Mesenchymal stem cell (in vitro differentiated cells and primary cell): ENCODE results near the gene PER2.
A peak's percentile ranks its signal among the peaks of the same experiment; 100 is the strongest.

Experiments used
- DNase-seq: peaks from one replicate; pipeline ENCODE4 v3.0.0-alpha.2; 2013
- H2AFZ ChIP-seq: one replicate; pipeline ENCODE4 v1.6.1; 2013; ENCODE audit warnings: low read depth, mild to moderate bottlenecking, control low read depth, inconsistent platforms, low read length, moderate library complexity
- H2AK5ac ChIP-seq: 2 replicates; pipeline ENCODE4 v1.6.1; 2013; ENCODE audit warnings: low read length, moderate library complexity, mild to moderate bottlenecking, inconsistent platforms; ENCODE audit not compliant: severe bottlenecking
- H2BK120ac ChIP-seq: one replicate; pipeline ENCODE4 v1.6.1; 2013; ENCODE audit warnings: low read depth, mild to moderate bottlenecking, inconsistent platforms, low read length, moderate library complexity
- H2BK12ac ChIP-seq, 2 experiments: one replicate each; pipeline ENCODE4 v1.6.1; 2013; ENCODE audit warnings: inconsistent platforms in 2 of 2, low read length in 2 of 2, mild to moderate bottlenecking in 2 of 2, moderate library complexity in 2 of 2, control low read depth in 1 of 2
- H2BK15ac ChIP-seq: one replicate; pipeline ENCODE4 v1.6.1; 2013; ENCODE audit warnings: mild to moderate bottlenecking, low read depth, inconsistent platforms; ENCODE audit not compliant: poor library complexity, severe bottlenecking
- H2BK5ac ChIP-seq: 2 replicates; pipeline ENCODE4 v1.6.1; 2013; ENCODE audit warnings: low read depth, mild to moderate bottlenecking, low read length, control low read depth, inconsistent platforms; ENCODE audit not compliant: poor library complexity, severe bottlenecking
- H3K14ac ChIP-seq, 2 experiments: one replicate each; pipeline ENCODE4 v1.6.1; 2013; ENCODE audit warnings: inconsistent platforms in 2 of 2, low read length in 2 of 2, control low read depth in 1 of 2, mild to moderate bottlenecking in 1 of 2, moderate library complexity in 1 of 2
- H3K18ac ChIP-seq, 2 experiments: one replicate each; pipeline ENCODE4 v1.6.1; 2013; ENCODE audit warnings: inconsistent platforms in 2 of 2, low read length in 2 of 2, control low read depth in 1 of 2, low read depth in 1 of 2, mild to moderate bottlenecking in 1 of 2
- H3K23ac ChIP-seq, 2 experiments: one replicate each; pipeline ENCODE4 v1.6.1; 2013; ENCODE audit warnings: inconsistent platforms in 2 of 2, low read length in 2 of 2, mild to moderate bottlenecking in 2 of 2, moderate library complexity in 2 of 2, control low read depth in 1 of 2
- H3K27ac ChIP-seq: 2 replicates; pipeline ENCODE4 v1.5.1; 2013; ENCODE audit warnings: mild to moderate bottlenecking, moderate library complexity, low read length, control low read depth, inconsistent platforms; ENCODE audit not compliant: poor library complexity, severe bottlenecking
- H3K27me3 ChIP-seq, 2 experiments: 2 replicates each; pipeline versions ENCODE4 v1.6.1 to v1.7.0; 2013; ENCODE audit warnings: low read length in 2 of 2, mild to moderate bottlenecking in 2 of 2, moderate library complexity in 2 of 2, control low read depth in 1 of 2, inconsistent platforms in 1 of 2; ENCODE audit not compliant: control insufficient read depth in 1 of 2, insufficient read depth in 1 of 2
- H3K36me3 ChIP-seq, 2 experiments: 2 replicates each; pipeline versions ENCODE4 v1.6.1 to v1.7.0; 2013; ENCODE audit warnings: low read length in 2 of 2, control low read depth in 1 of 2, inconsistent platforms in 1 of 2, low read depth in 1 of 2, mild to moderate bottlenecking in 1 of 2; ENCODE audit not compliant: insufficient read depth in 2 of 2, control insufficient read depth in 1 of 2
- H3K4ac ChIP-seq, 2 experiments: one replicate each; pipeline ENCODE4 v1.6.1; 2013; ENCODE audit warnings: inconsistent platforms in 2 of 2, low read length in 2 of 2, mild to moderate bottlenecking in 2 of 2, moderate library complexity in 2 of 2, control low read depth in 1 of 2, low read depth in 1 of 2
- H3K4me1 ChIP-seq: 2 replicates; pipeline ENCODE4 v1.6.1; 2013; ENCODE audit warnings: low read depth, low read length, control low read depth; ENCODE audit not compliant: control insufficient read depth, insufficient read depth
- H3K4me2 ChIP-seq: 2 replicates; pipeline ENCODE4 v1.6.1; 2013; ENCODE audit warnings: low read length, mild to moderate bottlenecking, inconsistent platforms; ENCODE audit not compliant: poor library complexity, severe bottlenecking
- H3K4me3 ChIP-seq, 2 experiments: 2 replicates each; pipeline versions ENCODE4 v1.5.1 to v1.7.0; 2013; ENCODE audit warnings: low read length in 2 of 2, mild to moderate bottlenecking in 2 of 2, control low read depth in 1 of 2, low read depth in 1 of 2; ENCODE audit not compliant: insufficient read depth in 1 of 2
- H3K79me1 ChIP-seq: replicated peaks from 2 replicates; pipeline ENCODE4 v1.6.1; 2013; ENCODE audit warnings: mild to moderate bottlenecking, control low read depth, low read length, inconsistent platforms; ENCODE audit not compliant: poor library complexity, severe bottlenecking
- H3K9ac ChIP-seq: 2 replicates; pipeline ENCODE4 v1.7.0; 2013; ENCODE audit warnings: mild to moderate bottlenecking, low read length, moderate library complexity
- H3K9me3 ChIP-seq: 2 replicates; pipeline ENCODE4 v1.7.0; 2013; ENCODE audit warnings: mild to moderate bottlenecking, low read length; ENCODE audit not compliant: control insufficient read depth
- H4K8ac ChIP-seq: one replicate; pipeline ENCODE4 v1.6.1; 2013; ENCODE audit warnings: inconsistent platforms, mild to moderate bottlenecking, low read length, moderate library complexity
- H4K91ac ChIP-seq: one replicate; pipeline ENCODE4 v1.6.1; 2013; ENCODE audit warnings: mild to moderate bottlenecking, low read length, inconsistent platforms
- WGBS: methylation state at CpG from one replicate; pipeline ENCODE4 v1.1.7; 2013; ENCODE audit warnings: mixed read lengths; 5-methylcytosine and 5-hydroxymethylcytosine counted together

The PER2 gene

DNA sequence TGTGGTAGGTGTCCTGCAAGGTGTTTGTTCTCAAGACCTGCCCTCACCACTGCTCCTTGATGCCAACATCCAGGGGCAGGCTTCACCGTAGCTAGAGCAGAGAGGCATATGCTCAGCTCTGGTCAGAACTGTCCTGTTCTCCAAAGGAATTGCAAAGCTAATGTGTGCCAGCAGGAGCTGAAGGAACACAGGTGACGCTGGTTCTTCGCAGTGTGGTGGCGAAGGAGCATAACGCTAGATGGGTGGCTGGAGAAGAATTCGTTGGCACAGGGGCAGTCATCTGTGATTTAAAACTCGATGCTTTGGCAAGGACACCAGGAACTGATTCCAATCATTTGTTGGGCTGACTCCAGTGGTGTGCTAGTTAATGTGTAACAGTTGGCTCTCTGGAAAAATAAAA is 11.4 kb upstream of the PER2 start:
- H3K9ac ChIP-seq = no peak overlapping the region
- no peak overlapping the region for H3K14ac ChIP-seq
- no peak overlapping the region for H3K4me2 ChIP-seq
- H3K4me3 ChIP-seq = no peak overlapping the region
- no peak overlapping the region for H2AFZ ChIP-seq
- H2BK120ac ChIP-seq = no peak overlapping the region
- no peaks in the 10 kb centered on the region for H3K9me3 ChIP-seq
- no peak overlapping the region for H4K8ac ChIP-seq
- H2BK12ac ChIP-seq = no peak overlapping the region
- 88% methylated on average over 7 of the region's 7 CpGs for WGBS
- no peak overlapping the region for H3K23ac ChIP-seq
- H4K91ac ChIP-seq = no peak overlapping the region
- no peak for DNase-seq
- peaks cover 7% of the 10 kb centered on the region for H3K4me1 ChIP-seq
- peaks cover 24 to 41% of the 10 kb centered on the region in 2 experiments for H3K27me3 ChIP-seq
- no peaks in the 10 kb centered on the region for H3K36me3 ChIP-seq
- H3K18ac ChIP-seq = no peak overlapping the region
- no peak overlapping the region for H3K4ac ChIP-seq
- no peak overlapping the region for H2BK5ac ChIP-seq
- peak overlapping the region; percentile 36 for H2AK5ac ChIP-seq
- H2BK15ac ChIP-seq = no peak overlapping the region
- H3K79me1 ChIP-seq = no peaks in the 10 kb centered on the region
- H3K27ac ChIP-seq = no peak overlapping the region

DNA sequence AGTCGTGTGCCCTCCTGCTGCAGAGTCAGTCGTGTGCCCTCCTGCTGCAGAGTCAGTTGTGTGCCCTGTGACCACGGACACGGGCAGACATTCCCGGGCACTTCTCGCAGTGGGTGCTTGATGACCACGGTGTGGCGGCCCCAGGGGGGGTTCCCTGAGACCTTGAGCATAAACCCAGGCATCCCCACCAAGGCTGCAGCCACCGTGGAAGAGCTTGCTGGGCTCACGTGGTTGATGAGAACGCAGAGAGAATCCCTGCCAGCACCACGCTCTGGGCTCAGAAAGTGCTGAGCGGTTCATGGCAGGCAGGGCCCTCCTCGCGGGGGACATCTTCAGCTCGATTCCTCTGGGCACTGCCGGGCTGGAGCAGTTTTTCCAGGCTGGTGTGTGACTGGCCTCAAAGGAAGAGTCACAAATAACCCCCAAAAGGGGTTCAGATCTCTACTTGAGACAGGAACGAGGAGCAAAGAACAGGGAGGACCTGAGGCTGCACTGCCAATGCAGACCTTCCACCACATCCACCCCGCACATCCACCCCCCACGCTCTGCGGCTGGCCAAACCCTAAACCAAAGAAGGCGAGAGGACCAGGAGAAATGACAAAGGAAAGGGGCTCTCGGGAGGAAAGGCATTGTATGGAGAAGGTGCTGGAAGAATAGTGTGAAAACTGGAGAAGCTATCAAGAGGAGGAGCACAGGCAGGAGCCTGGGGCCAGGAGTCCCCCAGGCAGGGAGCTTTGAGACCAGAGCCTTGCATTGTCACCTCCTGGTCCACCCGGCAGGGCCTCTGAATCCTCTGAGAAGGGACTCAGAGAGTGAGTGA is 8.4 kb upstream of the PER2 start:
- no peak overlapping the region for H3K27ac ChIP-seq
- peaks cover 7% of the 10 kb centered on the region for H3K4me1 ChIP-seq
- no peaks in the 10 kb centered on the region for H3K36me3 ChIP-seq
- H3K4me3 ChIP-seq = no peak overlapping the region
- H2BK5ac ChIP-seq = no peak overlapping the region
- 83% methylated on average over 22 of the region's 24 CpGs for WGBS
- H2AK5ac ChIP-seq = no peak overlapping the region
- no peak overlapping the region for H3K4me2 ChIP-seq
- no peaks in the 10 kb centered on the region for H3K79me1 ChIP-seq
- H3K9ac ChIP-seq = no peak overlapping the region
- peaks cover 34 to 35% of the 10 kb centered on the region in 2 experiments for H3K27me3 ChIP-seq
- H3K9me3 ChIP-seq = no peaks in the 10 kb centered on the region
- H4K91ac ChIP-seq = no peak overlapping the region
- no peak overlapping the region for H3K18ac ChIP-seq
- no peak overlapping the region for H3K23ac ChIP-seq
- no peak overlapping the region for H2BK120ac ChIP-seq
- no peak overlapping the region for H2AFZ ChIP-seq
- no peak overlapping the region for H2BK15ac ChIP-seq
- H3K14ac ChIP-seq = no peak overlapping the region
- no peak overlapping the region for H3K4ac ChIP-seq
- H2BK12ac ChIP-seq = no peak overlapping the region
- no peak overlapping the region for H4K8ac ChIP-seq
- no peak for DNase-seq

DNA sequence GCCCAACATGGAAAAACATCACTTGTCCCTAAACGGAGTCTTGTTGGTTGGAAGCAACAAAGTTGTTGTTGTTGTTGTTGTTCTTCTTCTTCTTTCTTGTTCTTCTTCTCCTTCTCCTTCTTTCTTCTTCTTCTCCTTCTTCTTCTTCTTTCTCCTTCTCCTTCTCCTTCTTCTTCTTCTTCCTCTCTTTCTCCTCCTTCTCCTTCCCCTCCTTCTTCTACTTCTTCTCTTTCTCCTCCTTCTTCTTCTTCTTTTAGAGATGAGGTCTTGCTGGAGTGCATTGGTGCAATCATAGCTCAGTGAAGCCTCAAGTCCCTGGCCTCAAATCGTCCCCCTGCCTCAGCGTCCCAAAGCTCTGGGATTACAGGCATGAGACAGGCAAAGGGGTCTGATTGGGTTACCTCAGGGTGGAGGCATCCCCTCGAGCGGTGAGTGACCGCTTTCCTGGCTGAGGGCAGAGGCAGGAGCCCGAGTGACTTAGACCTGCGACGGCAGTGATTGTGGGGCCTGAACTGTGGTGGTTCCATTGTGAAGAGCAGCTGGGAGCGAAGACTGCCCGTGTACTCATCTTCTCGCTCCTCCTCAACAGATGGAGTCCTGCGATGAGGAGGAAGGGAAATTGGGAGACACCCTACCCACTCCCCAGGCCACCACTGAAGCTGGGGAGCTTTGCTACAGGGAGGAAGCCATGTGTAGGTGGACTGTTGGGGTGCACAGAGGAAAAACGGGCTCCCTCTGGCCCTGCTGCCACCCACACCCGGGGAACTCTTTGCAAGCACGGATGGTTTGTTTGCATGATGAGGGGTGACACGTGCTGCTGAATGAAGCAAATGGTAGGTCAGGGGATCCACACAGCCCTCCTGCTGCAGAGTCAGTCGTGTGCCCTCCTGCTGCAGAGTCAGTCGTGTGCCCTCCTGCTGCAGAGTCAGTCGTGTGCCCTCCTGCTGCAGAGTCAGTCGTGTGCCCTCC is 7.0 kb upstream of the PER2 start:
- no peak overlapping the region for H3K4ac ChIP-seq
- H3K18ac ChIP-seq = no peak overlapping the region
- no peaks in the 10 kb centered on the region for H3K79me1 ChIP-seq
- H3K4me2 ChIP-seq = no peak overlapping the region
- H3K9me3 ChIP-seq = no peaks in the 10 kb centered on the region
- H2BK5ac ChIP-seq = no peak overlapping the region
- H3K27ac ChIP-seq = no peak overlapping the region
- H2AFZ ChIP-seq = no peak overlapping the region
- peaks cover 7% of the 10 kb centered on the region for H3K4me1 ChIP-seq
- H2BK15ac ChIP-seq = no peak overlapping the region
- H3K14ac ChIP-seq = no peak overlapping the region
- peaks cover 34 to 39% of the 10 kb centered on the region in 2 experiments for H3K27me3 ChIP-seq
- H2AK5ac ChIP-seq = no peak overlapping the region
- no peak overlapping the region for H4K8ac ChIP-seq
- no peak overlapping the region for H2BK120ac ChIP-seq
- peak overlapping the region; percentile 53 for H4K91ac ChIP-seq
- no peak overlapping the region for H3K4me3 ChIP-seq
- H3K23ac ChIP-seq = no peak overlapping the region
- WGBS = 77% methylated on average over 10 of the region's 21 CpGs
- no peak overlapping the region for H2BK12ac ChIP-seq
- no peaks in the 10 kb centered on the region for H3K36me3 ChIP-seq
- DNase-seq = no peak
- H3K9ac ChIP-seq = no peak overlapping the region
